ENCODE results near the gene NOL9. TPM values are rescaled to one million over a fixed set of nuclear protein-coding genes. Genes with fewer than 3 reads are reported as not detected.
"Not testable (repeated sequence)": the region's sequence is repeated elsewhere in the genome, so short reads cannot be mapped to it uniquely, and the experiment has no call there.

The NOL9 gene
- polyA plus RNA-seq, 3 donors = 3.7 to 11.5 (median 7.6) TPM

DNA sequence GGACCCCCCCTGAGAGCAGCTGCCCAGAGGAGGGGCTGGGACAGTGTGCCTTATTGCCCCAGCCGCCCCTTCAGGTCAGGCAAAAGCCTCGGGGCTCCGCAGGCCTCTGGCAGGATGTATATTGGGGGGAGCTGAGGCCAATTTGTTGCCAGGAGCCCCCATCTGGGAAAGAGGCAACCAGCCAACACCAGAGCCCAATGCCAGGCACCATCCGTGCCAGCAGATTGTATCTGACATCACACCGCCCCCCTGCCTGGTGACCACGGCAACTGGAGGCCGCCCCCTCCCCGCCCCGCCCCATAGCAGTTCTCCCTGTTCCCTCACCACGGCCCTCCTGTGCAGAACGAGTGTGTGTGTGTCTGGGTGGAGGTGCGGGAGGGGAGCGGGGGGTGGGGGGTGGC is 59.3 kb downstream of the NOL9 start:
- peaks cover 7 to 8% of the 10 kb centered on the region in 2 donors for H3K4me1 ChIP-seq (ENCODE audit: control insufficient read depth in 1 of 2, insufficient read depth in 2 of 2, low read length in 2 of 2)
- peaks cover 0 to 9% (median 2%) of the 10 kb centered on the region in 7 donors for H3K9me3 Mint-ChIP-seq
- H3K27me3 ChIP-seq (ENCODE audit: control insufficient read depth in 2 of 2, insufficient read depth in 2 of 2, low read length in 2 of 2) = peaks cover 10 to 60% of the 10 kb centered on the region in 2 donors
- H3K27ac Mint-ChIP-seq = no peak overlapping the region
- no peak overlapping the region for H2AFZ ChIP-seq (ENCODE audit: insufficient read depth, low read depth, low read length, poor library complexity, severe bottlenecking)
- peaks cover 8% of the 10 kb centered on the region for H3K4me1 Mint-ChIP-seq
- H3K36me3 ChIP-seq (replicated peaks in 1 of 2; ENCODE audit: control insufficient read depth in 1 of 2, insufficient read depth in 2 of 2, low read length in 2 of 2) = no peaks in the 10 kb centered on the region
- no peak for DNase-seq
- peaks cover 65 to 82% (median 72%) of the 10 kb centered on the region in 3 donors for H3K27me3 Mint-ChIP-seq (ENCODE audit: low read depth in 3 of 3)
- 33% methylated on average over 3 of the region's 13 CpGs for WGBS (ENCODE audit: insufficient coverage)
- peaks cover 0 to 4% of the 10 kb centered on the region in 2 donors for H3K9me3 ChIP-seq (replicated peaks in 1 of 2; ENCODE audit: control insufficient read depth in 1 of 2, insufficient read depth in 1 of 2, low read length in 2 of 2)
- no peak overlapping the region for H3K4me3 ChIP-seq (replicated peaks in 1 of 3; ENCODE audit: low read depth in 2 of 3, low read length in 3 of 3)
- intact Hi-C loops (cut with micrococcal nuclease) = no loop called here
- H3K9ac ChIP-seq (ENCODE audit: insufficient read depth, low read length, poor library complexity, severe bottlenecking) = no peak overlapping the region
- no peak overlapping the region for H3K4me3 Mint-ChIP-seq
- H3K27ac ChIP-seq (ENCODE audit: low read depth in 1 of 2, low read length in 2 of 2) = no peak overlapping the region
- H3K4me2 ChIP-seq (replicated peaks; ENCODE audit: extremely low read depth, low read length, poor library complexity, severe bottlenecking) = no peak overlapping the region
- no peaks in the 10 kb centered on the region for H4K20me1 ChIP-seq (ENCODE audit: insufficient read depth, low read length)
- no peaks in the 10 kb centered on the region for H3K79me2 ChIP-seq (ENCODE audit: insufficient read depth, low read length)
- peaks cover 0 to 3% of the 10 kb centered on the region in 2 donors for H3K36me3 Mint-ChIP-seq
- TF ChIP-seq, protein P1, sequence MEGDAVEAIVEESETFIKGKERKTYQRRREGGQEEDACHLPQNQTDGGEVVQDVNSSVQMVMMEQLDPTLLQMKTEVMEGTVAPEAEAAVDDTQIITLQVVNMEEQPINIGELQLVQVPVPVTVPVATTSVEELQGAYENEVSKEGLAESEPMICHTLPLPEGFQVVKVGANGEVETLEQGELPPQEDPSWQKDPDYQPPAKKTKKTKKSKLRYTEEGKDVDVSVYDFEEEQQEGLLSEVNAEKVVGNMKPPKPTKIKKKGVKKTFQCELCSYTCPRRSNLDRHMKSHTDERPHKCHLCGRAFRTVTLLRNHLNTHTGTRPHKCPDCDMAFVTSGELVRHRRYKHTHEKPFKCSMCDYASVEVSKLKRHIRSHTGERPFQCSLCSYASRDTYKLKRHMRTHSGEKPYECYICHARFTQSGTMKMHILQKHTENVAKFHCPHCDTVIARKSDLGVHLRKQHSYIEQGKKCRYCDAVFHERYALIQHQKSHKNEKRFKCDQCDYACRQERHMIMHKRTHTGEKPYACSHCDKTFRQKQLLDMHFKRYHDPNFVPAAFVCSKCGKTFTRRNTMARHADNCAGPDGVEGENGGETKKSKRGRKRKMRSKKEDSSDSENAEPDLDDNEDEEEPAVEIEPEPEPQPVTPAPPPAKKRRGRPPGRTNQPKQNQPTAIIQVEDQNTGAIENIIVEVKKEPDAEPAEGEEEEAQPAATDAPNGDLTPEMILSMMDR (IDR thresholded peaks at IDR 0.05) = no peak

DNA sequence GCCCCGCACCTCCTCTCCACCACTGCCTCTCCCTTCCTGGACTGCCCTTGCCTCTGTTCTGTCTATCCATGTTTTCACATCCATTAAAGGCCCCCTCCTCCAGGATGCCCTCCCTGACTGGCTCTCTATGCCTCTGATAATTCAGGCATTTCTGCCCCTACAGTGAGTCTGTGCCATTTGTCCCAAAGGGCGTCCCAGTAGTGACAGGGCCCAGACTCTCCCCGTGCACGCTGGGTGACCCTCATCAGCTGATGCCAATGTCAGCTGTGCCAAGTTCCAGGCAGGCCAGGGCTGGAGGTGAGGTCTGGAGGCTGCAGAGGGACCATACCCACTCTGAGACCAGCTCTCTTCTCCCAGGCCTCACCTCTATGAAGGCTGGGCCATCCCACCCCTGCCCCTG is 59.7 kb downstream of the NOL9 start:
- Histone ChIP-seq H3K79me2 (ENCODE audit: insufficient read depth, low read length) (no peaks in the 10 kb centered on the region), H3K4me3 (replicated peaks in 1 of 3; ENCODE audit: low read depth in 2 of 3, low read length in 3 of 3) (no peak overlapping the region), H3K9ac (ENCODE audit: insufficient read depth, low read length, poor library complexity, severe bottlenecking) (no peak overlapping the region), H3K4me2 (replicated peaks; ENCODE audit: extremely low read depth, low read length, poor library complexity, severe bottlenecking) (no peak overlapping the region), H3K27me3 (ENCODE audit: control insufficient read depth in 2 of 2, insufficient read depth in 2 of 2, low read length in 2 of 2) (peaks cover 10 to 64% of the 10 kb centered on the region in 2 donors), H4K20me1 (ENCODE audit: insufficient read depth, low read length) (no peaks in the 10 kb centered on the region), H3K36me3 (replicated peaks in 1 of 2; ENCODE audit: control insufficient read depth in 1 of 2, insufficient read depth in 2 of 2, low read length in 2 of 2) (no peaks in the 10 kb centered on the region), H3K4me1 (ENCODE audit: control insufficient read depth in 1 of 2, insufficient read depth in 2 of 2, low read length in 2 of 2) (peaks cover 9 to 10% of the 10 kb centered on the region in 2 donors), H2AFZ (ENCODE audit: insufficient read depth, low read depth, low read length, poor library complexity, severe bottlenecking) (no peak overlapping the region), H3K27ac (ENCODE audit: low read depth in 1 of 2, low read length in 2 of 2) (no peak overlapping the region), H3K9me3 (replicated peaks in 1 of 2; ENCODE audit: control insufficient read depth in 1 of 2, insufficient read depth in 1 of 2, low read length in 2 of 2) (peaks cover 0 to 4% of the 10 kb centered on the region in 2 donors)
- Mint-ChIP-seq H3K36me3 (peaks cover 0 to 3% of the 10 kb centered on the region in 2 donors), H3K4me1 (peaks cover 9% of the 10 kb centered on the region), H3K27ac (no peak overlapping the region), H3K4me3 (peak overlapping the region in 1 of 2 donors; percentile 6), H3K27me3 (ENCODE audit: low read depth in 3 of 3) (peaks cover 66 to 83% (median 76%) of the 10 kb centered on the region in 3 donors), H3K9me3 (peaks cover 0 to 9% (median 2%) of the 10 kb centered on the region in 7 donors)
- intact Hi-C loops (cut with micrococcal nuclease) = no loop called here
- WGBS (ENCODE audit: insufficient coverage) = 89% methylated on average over 4 of the region's 4 CpGs
- DNase-seq = no peak
- TF ChIP-seq, protein P1 (IDR thresholded peaks at IDR 0.05) = no peak

DNA sequence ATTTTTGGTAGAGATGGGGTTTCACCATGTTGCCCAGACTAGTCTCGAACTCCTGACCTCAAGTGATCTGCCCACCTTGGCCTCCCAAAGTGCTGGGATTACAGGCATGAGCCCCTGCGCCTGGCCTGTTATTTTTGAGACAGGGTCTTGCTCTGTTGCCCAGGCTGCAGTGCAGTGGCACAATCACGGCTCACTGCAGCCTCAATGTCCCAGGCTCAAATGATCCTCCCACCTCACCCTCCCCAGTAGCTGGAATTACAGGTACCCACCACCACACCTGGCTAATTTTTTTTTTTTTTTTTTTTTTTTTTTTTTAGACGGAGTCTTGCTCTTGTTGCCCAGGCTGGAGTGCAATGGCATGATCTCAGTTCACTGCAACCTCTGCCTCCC is 60.5 kb downstream of the NOL9 start:
- H3K36me3 Mint-ChIP-seq; H3K27ac ChIP-seq (ENCODE audit: low read depth in 1 of 2, low read length in 2 of 2); H2AFZ ChIP-seq (ENCODE audit: insufficient read depth, low read depth, low read length, poor library complexity, severe bottlenecking); H3K27ac Mint-ChIP-seq; H3K4me3 Mint-ChIP-seq; H3K79me2 ChIP-seq (ENCODE audit: insufficient read depth, low read length); DNase-seq; H3K9ac ChIP-seq (ENCODE audit: insufficient read depth, low read length, poor library complexity, severe bottlenecking); H3K4me1 Mint-ChIP-seq; H3K9me3 ChIP-seq (replicated peaks in 1 of 2; ENCODE audit: control insufficient read depth in 1 of 2, insufficient read depth in 1 of 2, low read length in 2 of 2); intact Hi-C loops (cut with micrococcal nuclease); H3K9me3 Mint-ChIP-seq; H3K36me3 ChIP-seq (replicated peaks in 1 of 2; ENCODE audit: control insufficient read depth in 1 of 2, insufficient read depth in 2 of 2, low read length in 2 of 2); H3K4me3 ChIP-seq (replicated peaks in 1 of 3; ENCODE audit: low read depth in 2 of 3, low read length in 3 of 3); H4K20me1 ChIP-seq (ENCODE audit: insufficient read depth, low read length); H3K4me2 ChIP-seq (replicated peaks; ENCODE audit: extremely low read depth, low read length, poor library complexity, severe bottlenecking): not testable (repeated sequence)
- 86% methylated on average over 2 of the region's 4 CpGs for WGBS (ENCODE audit: insufficient coverage)
- H3K27me3 ChIP-seq (ENCODE audit: control insufficient read depth in 2 of 2, insufficient read depth in 2 of 2, low read length in 2 of 2) = peaks cover 10 to 68% of the 10 kb centered on the region in 2 donors
- H3K27me3 Mint-ChIP-seq (ENCODE audit: low read depth in 3 of 3) = peaks cover 61 to 82% (median 73%) of the 10 kb centered on the region in 3 donors
- peaks cover 9 to 10% of the 10 kb centered on the region in 2 donors for H3K4me1 ChIP-seq (ENCODE audit: control insufficient read depth in 1 of 2, insufficient read depth in 2 of 2, low read length in 2 of 2)

All from CD14-positive monocyte (primary cell).